ENCODE data around the gene AMBRA1. TPM values are rescaled to one million over a fixed set of nuclear protein-coding genes. Genes with fewer than 3 reads are reported as not detected.

Gene AMBRA1
- total and polyA plus RNA-seq, 2 of the 8 experiments (the other 6 are each of a cell fraction or from before 2014, with no cell fraction given) = 14.2 to 37.4 TPM

- no peak overlapping the region for H3K4me2 ChIP-seq (ENCODE audit: insufficient read depth in 1 of 2, low read depth in 2 of 2, low read length in 2 of 2)
- H3K56ac ChIP-seq (replicated peaks; ENCODE audit: insufficient read length, low read depth, low read length) = no peak overlapping the region
- H3K27ac ChIP-seq (ENCODE audit: low read depth, low read length) = no peak overlapping the region
- TF ChIP-seq POU5F1 (IDR thresholded peaks at IDR 0.05; ENCODE audit: low read depth, low read length) (no peak), RNF2 (IDR thresholded peaks at IDR 0.05; ENCODE audit: borderline replicate concordance, low read depth, low read length, missing control alignments, poor library complexity, severe bottlenecking) (no peak), SIX5 (IDR thresholded peaks at IDR 0.05; ENCODE audit: low read depth, low read length) (no peak)
- H3K36me3 ChIP-seq (ENCODE audit: control insufficient read depth in 2 of 4, insufficient read depth in 4 of 4, low read length in 3 of 4) = no peaks in the 10 kb centered on the region; a peak in 2 of 8 replicates
- H3K18ac ChIP-seq (ENCODE audit: extremely low read depth, low read length) = no peak overlapping the region
- no peaks in the 10 kb centered on the region for H4K20me1 ChIP-seq (replicated peaks in 1 of 2; ENCODE audit: control insufficient read depth in 1 of 2, insufficient read depth in 2 of 2, low read length in 2 of 2)
- H2BK20ac ChIP-seq (ENCODE audit: low read length) = no peak overlapping the region
- H2AK5ac ChIP-seq (ENCODE audit: low read depth, low read length) = no peak overlapping the region
- no peak overlapping the region for H2BK15ac ChIP-seq (ENCODE audit: low read length)
- H3K27me3 ChIP-seq (replicated peaks in 1 of 4; ENCODE audit: control insufficient read depth in 3 of 4, extremely low read depth in 1 of 4, insufficient read depth in 3 of 4, low read length in 3 of 4) = no peaks in the 10 kb centered on the region
- no peak overlapping the region for H2BK5ac ChIP-seq (ENCODE audit: low read depth, low read length)
- H2BK120ac ChIP-seq (replicated peaks; ENCODE audit: low read depth, low read length) = no peak overlapping the region
- no peaks in the 10 kb centered on the region for H3K9me3 ChIP-seq (ENCODE audit: insufficient read depth in 2 of 2, low read depth in 1 of 2, low read length in 1 of 2)
- no peak overlapping the region for H4K91ac ChIP-seq (replicated peaks; ENCODE audit: insufficient read length, low read length)
- no peaks in the 10 kb centered on the region for H3K4me1 ChIP-seq (replicated peaks in 1 of 4; ENCODE audit: control insufficient read depth in 3 of 4, insufficient read depth in 4 of 4, low read length in 3 of 4)
- DNase-seq (ENCODE audit: low read depth in 1 of 2, low spot score in 2 of 2) = no peak
- ChIA-PET CTCF (ENCODE audit: partially characterized antibody) (interaction anchor here (0.8 to 11.1 kb wide), 9 partner anchors 10 to 108 kb away, joined by 3 to 118 read pairs (median 3); partner anchors contain the start of gene CHRM4), POLR2A (ENCODE audit: partially characterized antibody) (no interaction called here)
- no peak overlapping the region for H4K8ac ChIP-seq (ENCODE audit: extremely low read depth, insufficient read depth, low read length)
- H3K79me1 ChIP-seq (ENCODE audit: low read depth, low read length) = 0 out of 2 replicates have a peak, but pooled peaks cover 2% of the 10 kb centered on the region
- H3K9ac ChIP-seq (replicated peaks in 1 of 4; ENCODE audit: extremely low read depth in 1 of 4, low read depth in 3 of 4, low read length in 3 of 4) = no peak overlapping the region
- H3K4me3 ChIP-seq (ENCODE audit: extremely low read depth in 1 of 4, insufficient read depth in 2 of 4, low read depth in 3 of 4, low read length in 4 of 4) = no peak overlapping the region
- no peak overlapping the region for H3K23ac ChIP-seq (ENCODE audit: insufficient read length)
- no peak overlapping the region for H4K5ac ChIP-seq (ENCODE audit: insufficient read length, low read depth, low read length)
- H3K23me2 ChIP-seq (ENCODE audit: low read depth, low read length) = no peaks in the 10 kb centered on the region
- no peak for FAIRE-seq
- no peak overlapping the region for H3K14ac ChIP-seq (ENCODE audit: insufficient read length)
- 79% methylated on average over 2 of the region's 2 CpGs; no CpG with 5 or more reads in 1 of the 2 experiments for WGBS, 2 experiments (ENCODE audit: extremely low coverage in 1 of 2, insufficient coverage in 1 of 2, insufficient read length in 1 of 2, insufficient replicate concordance in 2 of 2, low coverage in 1 of 2, low lambda C conversion rate in 2 of 2, missing lambda C conversion rate in 1 of 2)
- no peak overlapping the region for H2BK12ac ChIP-seq (ENCODE audit: low read depth, low read length)
- no peaks in the 10 kb centered on the region for H3K79me2 ChIP-seq (ENCODE audit: control insufficient read depth in 1 of 2, insufficient read depth in 2 of 2, low read length in 2 of 2)
- no peak overlapping the region for H3K4ac ChIP-seq (replicated peaks; ENCODE audit: insufficient read length, low read depth, low read length)
- no peak overlapping the region for H2AFZ ChIP-seq (ENCODE audit: low read length)
Measured at GRCh38 chr11:46498968-46499367, 94.9 kb downstream of the AMBRA1 start.

All from H1 (cell line).